Dendritic cell treated with granulocyte-macrophage colony-stimulating factor and Interleukin-4, amounts not matched to agents 40 ng/mL and 50 ng/mL, for 4 days (primary cell): ENCODE results near the gene CSMD2.

Source experiments
- H3K27ac Mint-ChIP-seq: one replicate; pipeline ENCODE4 v1.8.0; 2022; ENCODE audit warnings: mild to moderate bottlenecking, mixed read lengths
- H3K27me3 Mint-ChIP-seq: one replicate; pipeline ENCODE4 v1.8.0; 2022; ENCODE audit warnings: mild to moderate bottlenecking, mixed read lengths
- H3K36me3 Mint-ChIP-seq: one replicate; pipeline ENCODE4 v1.8.0; 2022; ENCODE audit warnings: low read depth, mixed read lengths
- H3K4me1 Mint-ChIP-seq: one replicate; pipeline ENCODE4 v1.8.0; 2022; ENCODE audit warnings: low read depth, mixed read lengths
- H3K4me3 Mint-ChIP-seq: one replicate; pipeline ENCODE4 v1.8.0; 2022; ENCODE audit warnings: mild to moderate bottlenecking, moderate library complexity, mixed read lengths
- H3K9me3 Mint-ChIP-seq: one replicate; pipeline ENCODE4 v1.8.0; 2022; ENCODE audit warnings: mixed read lengths
- intact Hi-C: fragments of 100-400 bp; cut with micrococcal nuclease; formaldehyde crosslinking; loops from one replicate; pipeline ENCODE4 v1.15.0; 2022

The CSMD2 gene

DNA sequence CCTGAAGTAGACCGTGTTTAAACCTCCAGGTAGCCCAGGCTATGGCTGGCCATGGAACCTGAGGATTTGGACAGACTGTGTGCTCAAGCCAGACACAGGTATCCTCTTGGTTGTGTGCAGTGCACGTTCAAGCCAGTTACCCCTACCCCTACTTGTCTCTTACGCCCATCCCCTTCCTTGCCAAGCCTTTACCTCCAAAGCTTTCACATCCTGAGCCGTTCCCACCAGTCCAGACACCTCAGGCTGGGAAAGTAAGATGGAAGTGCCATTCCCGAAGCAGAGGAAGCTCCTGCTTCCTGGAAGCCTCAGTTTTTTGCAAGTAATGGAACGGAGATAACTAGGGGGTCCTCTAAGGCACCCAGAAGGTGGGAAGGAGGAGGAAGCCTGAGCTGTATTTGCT is 342.6 kb downstream of the CSMD2 start:
- H3K4me1 Mint-ChIP-seq, result no peaks in the 10 kb centered on the region
- no peaks in the 10 kb centered on the region for H3K9me3 Mint-ChIP-seq
- intact Hi-C loops, result no loop called here
- no peaks in the 10 kb centered on the region for H3K36me3 Mint-ChIP-seq
- no peak overlapping the region for H3K27ac Mint-ChIP-seq
- no peaks in the 10 kb centered on the region for H3K27me3 Mint-ChIP-seq
- no peak overlapping the region for H3K4me3 Mint-ChIP-seq

- Mint-ChIP-seq H3K27ac (no peak overlapping the region), H3K4me1 (no peaks in the 10 kb centered on the region), H3K9me3 (no peaks in the 10 kb centered on the region), H3K27me3 (no peaks in the 10 kb centered on the region), H3K4me3 (no peak overlapping the region), H3K36me3 (no peaks in the 10 kb centered on the region)
- intact Hi-C loops, result no loop called here
Measured at GRCh38 chr1:33821291-33821690, 343.7 kb downstream of the CSMD2 start.

DNA sequence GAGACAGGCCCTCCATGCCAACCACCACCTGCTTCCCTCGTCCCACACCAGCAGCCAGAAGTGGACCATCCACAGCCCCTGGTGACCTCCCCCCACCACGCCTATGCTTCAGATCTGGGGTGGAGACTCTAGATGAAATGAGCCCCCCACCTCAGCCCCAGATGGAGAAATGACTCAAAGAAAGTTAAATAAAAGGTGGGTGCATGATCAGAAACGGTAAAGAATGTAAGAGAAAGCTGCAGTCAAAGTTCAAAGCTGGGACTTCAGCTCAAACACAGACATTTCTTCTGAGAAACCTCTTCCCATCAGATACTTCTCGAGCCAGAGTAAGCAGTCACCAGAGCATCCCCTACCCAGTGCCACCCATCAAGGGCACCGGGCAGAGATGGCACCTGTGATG is 344.2 kb downstream of the CSMD2 start:
- Mint-ChIP-seq H3K27ac (no peak overlapping the region), H3K4me1 (no peaks in the 10 kb centered on the region), H3K36me3 (no peaks in the 10 kb centered on the region), H3K9me3 (no peaks in the 10 kb centered on the region), H3K4me3 (no peak overlapping the region), H3K27me3 (no peaks in the 10 kb centered on the region)
- intact Hi-C loops, result no loop called here

DNA sequence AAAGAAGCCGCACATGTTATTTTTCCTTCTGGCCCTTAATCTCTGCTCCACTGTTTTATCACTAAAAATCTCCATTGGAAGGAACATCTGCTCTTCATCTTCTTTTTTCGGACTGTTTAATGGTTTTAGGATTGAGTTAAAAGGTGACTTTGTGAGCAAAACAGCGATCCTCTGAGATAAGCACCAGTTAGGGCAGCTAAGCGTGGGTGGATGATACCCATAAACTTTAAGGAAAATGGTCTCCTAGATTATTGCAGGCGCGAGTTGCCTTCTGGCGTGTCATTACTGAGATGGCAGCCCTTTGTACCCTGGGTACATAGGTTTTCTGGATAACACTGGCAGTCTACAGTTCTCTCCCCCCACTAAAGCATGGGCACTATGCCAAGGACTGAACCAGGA is 345.1 kb downstream of the CSMD2 start:
- H3K4me1 Mint-ChIP-seq, result no peaks in the 10 kb centered on the region
- no peaks in the 10 kb centered on the region for H3K36me3 Mint-ChIP-seq
- H3K9me3 Mint-ChIP-seq, result no peaks in the 10 kb centered on the region
- no peaks in the 10 kb centered on the region for H3K27me3 Mint-ChIP-seq
- intact Hi-C loops, result no loop called here
- no peak overlapping the region for H3K27ac Mint-ChIP-seq
- H3K4me3 Mint-ChIP-seq, result no peak overlapping the region

DNA sequence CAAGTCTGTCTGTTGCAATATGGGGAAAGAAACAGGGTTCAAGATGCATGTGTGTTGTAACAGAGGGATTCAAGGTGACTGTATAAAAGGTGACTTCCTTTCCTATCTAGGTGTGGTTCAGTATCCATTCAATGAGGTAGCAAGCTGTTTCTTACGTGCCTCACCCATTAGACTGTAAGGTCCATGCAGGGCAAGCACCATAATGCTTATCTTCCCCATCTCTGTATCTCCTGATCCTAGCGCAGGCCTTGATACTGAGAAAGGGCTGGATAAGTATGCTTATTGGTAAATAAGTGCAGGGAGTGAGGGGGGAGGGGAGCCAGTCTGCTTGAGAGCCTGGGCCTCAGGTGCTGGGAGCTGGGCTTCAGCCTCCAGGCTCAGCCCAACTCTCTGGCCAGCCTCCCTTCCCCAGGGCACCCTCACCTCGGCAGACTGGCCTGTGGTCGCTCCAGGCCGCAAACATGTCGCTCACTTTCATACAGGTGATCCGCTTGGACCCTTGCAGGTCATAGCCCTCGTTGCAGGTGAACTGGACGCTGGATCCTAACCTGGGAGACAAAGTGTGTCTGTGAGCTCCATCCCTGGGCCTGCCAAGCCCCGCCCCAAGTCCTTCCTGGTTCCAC is 345.6 kb downstream of the CSMD2 start:
- Mint-ChIP-seq H3K4me1 (no peaks in the 10 kb centered on the region), H3K36me3 (no peaks in the 10 kb centered on the region), H3K27me3 (peaks cover 1% of the 10 kb centered on the region), H3K4me3 (no peak overlapping the region), H3K27ac (no peak overlapping the region), H3K9me3 (no peaks in the 10 kb centered on the region)
- intact Hi-C loops, result no loop called here

- intact Hi-C loops, result no loop called here
- Mint-ChIP-seq H3K27ac (no peak overlapping the region), H3K4me3 (no peak overlapping the region)
Measured at GRCh38 chr1:33818071-33818470, 347.0 kb downstream of the CSMD2 start.

GRCh38 chr1:33815061-33815460 is 350.0 kb downstream of the CSMD2 start:
- no peak overlapping the region for H3K4me3 Mint-ChIP-seq
- no peaks in the 10 kb centered on the region for H3K9me3 Mint-ChIP-seq
- intact Hi-C loops, result no loop called here
- no peaks in the 10 kb centered on the region for H3K36me3 Mint-ChIP-seq
- H3K27ac Mint-ChIP-seq, result no peak overlapping the region
- H3K4me1 Mint-ChIP-seq, result no peaks in the 10 kb centered on the region
- peaks cover 1% of the 10 kb centered on the region for H3K27me3 Mint-ChIP-seq

More at GRCh38 chr1:33818071-33818470, 347.0 kb downstream of the CSMD2 start:
- Mint-ChIP-seq H3K36me3 (no peaks in the 10 kb centered on the region), H3K9me3 (no peaks in the 10 kb centered on the region), H3K27me3 (peaks cover 1% of the 10 kb centered on the region), H3K4me1 (no peaks in the 10 kb centered on the region)

DNA sequence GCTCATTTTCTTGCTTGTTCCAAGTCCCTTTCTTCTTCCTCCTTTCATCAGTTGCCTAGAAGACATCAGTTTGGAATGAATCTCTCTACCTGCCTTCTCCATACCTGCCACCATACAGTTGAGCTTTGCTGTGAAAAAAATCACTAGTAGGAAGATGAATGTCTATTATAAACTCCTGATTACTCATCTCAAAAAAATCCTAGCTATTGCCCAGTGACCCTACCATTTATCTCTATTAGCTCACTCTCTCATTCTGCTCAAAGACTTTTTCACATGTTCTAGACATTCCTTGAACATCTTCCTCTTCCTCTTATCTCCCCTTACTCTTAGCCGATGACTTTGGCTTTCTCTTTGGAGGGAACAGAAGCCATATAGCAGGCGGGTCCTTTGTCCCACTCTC is 350.9 kb downstream of the CSMD2 start:
- no peaks in the 10 kb centered on the region for H3K36me3 Mint-ChIP-seq
- no peaks in the 10 kb centered on the region for H3K4me1 Mint-ChIP-seq
- H3K4me3 Mint-ChIP-seq, result no peak overlapping the region
- intact Hi-C loops, result no loop called here
- H3K9me3 Mint-ChIP-seq, result no peaks in the 10 kb centered on the region
- H3K27me3 Mint-ChIP-seq, result peaks cover 1% of the 10 kb centered on the region
- H3K27ac Mint-ChIP-seq, result no peak overlapping the region

GRCh38 chr1:33810571-33810970 is 354.5 kb downstream of the CSMD2 start:
- intact Hi-C loops, result no loop called here
- H3K27ac Mint-ChIP-seq, result no peak overlapping the region
- H3K27me3 Mint-ChIP-seq, result peaks cover 1% of the 10 kb centered on the region
- no peaks in the 10 kb centered on the region for H3K36me3 Mint-ChIP-seq
- no peaks in the 10 kb centered on the region for H3K4me1 Mint-ChIP-seq
- H3K4me3 Mint-ChIP-seq, result no peak overlapping the region
- H3K9me3 Mint-ChIP-seq, result peaks cover 14% of the 10 kb centered on the region

GRCh38 chr1:33805988-33806387 is 359.0 kb downstream of the CSMD2 start:
- Mint-ChIP-seq H3K27me3 (no peaks in the 10 kb centered on the region), H3K27ac (no peak overlapping the region), H3K36me3 (no peaks in the 10 kb centered on the region), H3K4me3 (no peak overlapping the region), H3K4me1 (no peaks in the 10 kb centered on the region), H3K9me3 (peaks cover 14% of the 10 kb centered on the region)
- intact Hi-C loops, result no loop called here

DNA sequence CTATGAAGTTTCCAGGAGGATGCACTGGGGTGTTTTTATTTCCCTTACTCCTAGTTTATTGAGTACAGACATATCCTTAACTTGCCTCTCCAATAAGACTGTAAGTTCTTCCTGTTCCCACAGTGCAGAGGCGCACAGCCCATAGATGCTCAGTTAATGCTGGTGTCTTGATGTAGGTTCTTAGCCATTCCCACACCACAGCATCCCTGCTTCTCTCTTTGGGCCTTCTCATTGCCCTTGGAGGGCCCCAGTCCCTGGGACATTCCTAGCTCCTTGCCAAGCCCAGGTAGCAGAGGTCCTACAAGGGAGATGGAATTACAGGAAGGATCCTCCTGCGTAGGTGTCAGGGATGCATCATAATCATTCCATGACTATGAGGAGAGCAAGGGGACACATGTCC is 362.8 kb downstream of the CSMD2 start:
- H3K36me3 Mint-ChIP-seq, result no peaks in the 10 kb centered on the region
- no peak overlapping the region for H3K4me3 Mint-ChIP-seq
- peaks cover 15% of the 10 kb centered on the region for H3K9me3 Mint-ChIP-seq
- H3K27me3 Mint-ChIP-seq, result no peaks in the 10 kb centered on the region
- H3K4me1 Mint-ChIP-seq, result no peaks in the 10 kb centered on the region
- intact Hi-C loops, result no loop called here
- H3K27ac Mint-ChIP-seq, result no peak overlapping the region

GRCh38 chr1:33797849-33798248 is 367.2 kb downstream of the CSMD2 start:
- Mint-ChIP-seq H3K27me3 (no peaks in the 10 kb centered on the region), H3K4me3 (no peak overlapping the region), H3K9me3 (peaks cover 44% of the 10 kb centered on the region), H3K4me1 (no peaks in the 10 kb centered on the region), H3K27ac (no peak overlapping the region), H3K36me3 (no peaks in the 10 kb centered on the region)
- intact Hi-C loops, result no loop called here

DNA sequence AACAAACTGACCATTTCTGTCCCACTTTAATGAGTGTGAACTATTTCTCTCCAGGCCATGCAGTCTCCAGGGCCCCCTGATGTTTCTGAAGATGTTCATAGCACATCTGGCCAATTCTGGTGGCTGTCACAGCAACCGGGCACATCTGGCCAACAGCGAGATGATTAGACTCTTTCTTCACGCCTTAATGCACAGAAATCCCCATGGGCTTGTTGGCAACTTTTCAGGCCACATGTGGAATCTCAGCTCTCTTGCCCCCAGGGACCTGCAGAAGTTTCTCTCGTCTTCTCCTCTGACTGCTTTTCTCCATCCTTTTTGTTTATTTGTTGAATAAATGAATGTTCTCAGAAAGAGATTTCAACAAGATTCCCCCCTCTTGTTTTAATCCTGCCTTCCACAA is 372.4 kb downstream of the CSMD2 start:
- Mint-ChIP-seq H3K36me3 (no peaks in the 10 kb centered on the region), H3K9me3 (peaks cover 32% of the 10 kb centered on the region), H3K4me3 (no peak overlapping the region), H3K27ac (no peak overlapping the region), H3K4me1 (no peaks in the 10 kb centered on the region), H3K27me3 (no peaks in the 10 kb centered on the region)
- intact Hi-C loops, result no loop called here

DNA sequence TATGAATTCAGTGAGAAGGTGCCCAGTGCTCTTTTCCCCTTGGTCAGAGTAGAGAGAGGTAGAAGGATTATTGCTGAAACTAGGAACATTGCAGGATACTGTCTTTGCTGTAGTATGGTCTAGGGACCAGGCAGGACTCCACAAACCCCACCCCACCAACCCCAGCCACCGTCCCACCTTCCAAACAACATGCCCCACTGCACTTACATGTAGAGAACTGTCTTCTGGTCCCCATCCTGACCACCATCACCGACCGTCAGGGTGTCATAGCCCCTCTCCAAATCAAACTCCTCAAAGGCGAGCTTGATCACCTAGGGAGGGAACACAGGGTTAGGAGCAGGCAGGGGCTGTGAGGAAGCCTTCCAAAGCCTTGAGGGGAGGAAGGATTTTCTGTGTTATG is 372.8 kb downstream of the CSMD2 start:
- Mint-ChIP-seq H3K27me3 (no peaks in the 10 kb centered on the region), H3K9me3 (peaks cover 28% of the 10 kb centered on the region)

DNA sequence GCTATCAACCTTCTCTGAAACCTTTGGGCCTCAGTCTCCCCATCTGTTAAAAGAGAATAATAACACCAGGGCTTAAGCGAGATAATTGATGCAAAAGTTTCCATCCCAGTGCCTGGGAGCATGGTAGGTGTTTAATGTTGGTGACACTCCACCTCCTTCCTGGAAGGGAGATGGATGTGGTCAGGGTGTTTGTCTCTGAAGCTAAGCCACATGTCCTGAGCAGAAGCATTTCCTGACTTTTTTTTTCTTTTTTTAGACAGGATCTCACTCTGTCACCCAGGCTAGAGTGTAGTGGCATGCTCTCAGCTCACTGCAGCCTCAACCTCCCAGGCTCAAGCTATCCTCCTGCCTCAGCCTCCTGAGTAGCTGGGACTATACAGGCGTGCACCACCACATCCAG is 373.8 kb downstream of the CSMD2 start:
- Mint-ChIP-seq H3K27me3 (no peaks in the 10 kb centered on the region), H3K36me3 (no peaks in the 10 kb centered on the region), H3K4me3 (no peak overlapping the region), H3K4me1 (no peaks in the 10 kb centered on the region), H3K27ac (no peak overlapping the region), H3K9me3 (peaks cover 22% of the 10 kb centered on the region)
- intact Hi-C loops, result no loop called here

More for the DNA sequence above, 372.8 kb downstream of the CSMD2 start:
- no peaks in the 10 kb centered on the region for H3K36me3 Mint-ChIP-seq
- no peak overlapping the region for H3K4me3 Mint-ChIP-seq
- H3K4me1 Mint-ChIP-seq, result no peaks in the 10 kb centered on the region
- H3K27ac Mint-ChIP-seq, result no peak overlapping the region
- intact Hi-C loops, result no loop called here
